ENCODE data around the gene BMP7. TPM values are rescaled to one million over a fixed set of nuclear protein-coding genes. Genes with fewer than 3 reads are reported as not detected.

Gene BMP7
- total and polyA plus RNA-seq, 7 donors, result 0.03 TPM; not detected in 5

DNA sequence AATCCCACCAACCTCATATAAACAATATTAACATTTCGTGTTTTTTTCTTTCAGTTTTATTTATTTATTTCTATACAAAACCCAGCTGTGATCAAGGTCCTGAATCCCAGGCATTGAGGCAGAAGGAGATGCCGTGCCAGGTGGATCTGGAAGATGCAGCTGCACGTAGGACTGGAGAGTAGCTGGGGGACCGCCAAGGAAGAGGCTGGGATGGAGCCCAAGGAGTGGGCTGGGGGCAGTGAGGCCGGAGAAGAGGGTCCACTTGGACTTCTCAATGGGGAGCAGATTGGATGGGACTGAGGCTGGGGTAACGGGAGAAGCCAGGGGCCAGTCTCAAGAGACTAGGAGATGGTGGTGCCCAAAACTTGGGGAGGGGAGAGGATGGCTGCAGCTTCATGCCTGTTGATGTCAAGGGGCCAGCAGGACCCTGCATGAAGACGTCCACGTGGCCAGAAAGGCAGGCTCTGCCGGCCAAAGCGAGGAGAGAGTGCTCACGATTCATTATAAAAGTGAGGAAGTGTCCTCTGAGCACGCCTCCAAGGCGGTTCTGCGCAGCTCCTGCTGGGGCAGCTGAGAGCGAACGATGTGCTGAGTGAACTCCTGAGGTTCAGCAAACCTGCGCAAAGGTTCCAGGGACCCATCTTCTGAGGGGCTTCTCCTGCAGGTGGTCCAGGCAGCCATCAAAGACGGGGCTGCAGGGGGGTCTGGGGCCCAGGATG is 110.3 kb downstream of the BMP7 start:
- Histone ChIP-seq H3K9me3 (no peaks in the 10 kb centered on the region), H3K4me3 (no peak overlapping the region), H3K4me1 (no peaks in the 10 kb centered on the region), H3K36me3 (ENCODE audit: insufficient read depth in 1 of 2, low read depth in 1 of 2) (no peaks in the 10 kb centered on the region), H3K27me3 (ENCODE audit: insufficient read depth in 3 of 3, low read length in 2 of 3) (peaks cover 0 to 3% (median 0%) of the 10 kb centered on the region in 3 donors), H3K27ac (no peak overlapping the region)
- ATAC-seq, result no peak
- DNase-seq, result no peak
- intact Hi-C loops (cut with DNase I), result no loop called here
- TF ChIP-seq, protein P1, sequence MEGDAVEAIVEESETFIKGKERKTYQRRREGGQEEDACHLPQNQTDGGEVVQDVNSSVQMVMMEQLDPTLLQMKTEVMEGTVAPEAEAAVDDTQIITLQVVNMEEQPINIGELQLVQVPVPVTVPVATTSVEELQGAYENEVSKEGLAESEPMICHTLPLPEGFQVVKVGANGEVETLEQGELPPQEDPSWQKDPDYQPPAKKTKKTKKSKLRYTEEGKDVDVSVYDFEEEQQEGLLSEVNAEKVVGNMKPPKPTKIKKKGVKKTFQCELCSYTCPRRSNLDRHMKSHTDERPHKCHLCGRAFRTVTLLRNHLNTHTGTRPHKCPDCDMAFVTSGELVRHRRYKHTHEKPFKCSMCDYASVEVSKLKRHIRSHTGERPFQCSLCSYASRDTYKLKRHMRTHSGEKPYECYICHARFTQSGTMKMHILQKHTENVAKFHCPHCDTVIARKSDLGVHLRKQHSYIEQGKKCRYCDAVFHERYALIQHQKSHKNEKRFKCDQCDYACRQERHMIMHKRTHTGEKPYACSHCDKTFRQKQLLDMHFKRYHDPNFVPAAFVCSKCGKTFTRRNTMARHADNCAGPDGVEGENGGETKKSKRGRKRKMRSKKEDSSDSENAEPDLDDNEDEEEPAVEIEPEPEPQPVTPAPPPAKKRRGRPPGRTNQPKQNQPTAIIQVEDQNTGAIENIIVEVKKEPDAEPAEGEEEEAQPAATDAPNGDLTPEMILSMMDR (IDR thresholded peaks at IDR 0.05), result no peak
- WGBS, 3 donors, result 78 to 86% (median 83%) methylated on average over 18 of the region's 18 CpGs

DNA sequence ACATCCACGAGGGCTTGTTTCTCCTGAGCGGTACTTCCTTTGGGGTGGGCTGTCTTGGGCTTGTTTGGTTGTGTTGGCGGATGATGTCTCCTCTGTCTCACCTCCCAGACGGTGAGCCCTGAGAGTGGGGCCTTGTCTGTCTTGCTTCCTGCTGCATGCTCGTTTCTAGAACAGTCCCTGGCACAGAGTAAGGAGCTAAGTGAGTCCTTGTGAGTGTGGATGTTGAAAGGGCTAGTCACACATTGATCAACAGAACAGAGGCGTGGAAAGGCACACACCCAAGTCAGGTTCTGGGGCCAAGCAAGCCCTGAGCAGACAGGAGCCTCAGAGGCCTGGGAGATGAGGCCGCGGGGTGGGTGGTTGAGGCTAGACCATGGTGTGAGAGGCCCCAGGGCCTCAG is 111.0 kb downstream of the BMP7 start:
- Histone ChIP-seq H3K4me1 (no peaks in the 10 kb centered on the region), H3K27ac (no peak overlapping the region), H3K4me3 (no peak overlapping the region), H3K27me3 (ENCODE audit: insufficient read depth in 3 of 3, low read length in 2 of 3) (peaks cover 0 to 3% (median 0%) of the 10 kb centered on the region in 3 donors), H3K9me3 (no peaks in the 10 kb centered on the region), H3K36me3 (ENCODE audit: insufficient read depth in 1 of 2, low read depth in 1 of 2) (no peaks in the 10 kb centered on the region)
- TF ChIP-seq, protein P1 (IDR thresholded peaks at IDR 0.05), result no peak
- intact Hi-C loops (cut with DNase I), result no loop called here
- 74 to 84% (median 80%) methylated on average over 8 of the region's 8 CpGs for WGBS, 3 donors
- ATAC-seq (no peak), DNase-seq (no peak)

DNA sequence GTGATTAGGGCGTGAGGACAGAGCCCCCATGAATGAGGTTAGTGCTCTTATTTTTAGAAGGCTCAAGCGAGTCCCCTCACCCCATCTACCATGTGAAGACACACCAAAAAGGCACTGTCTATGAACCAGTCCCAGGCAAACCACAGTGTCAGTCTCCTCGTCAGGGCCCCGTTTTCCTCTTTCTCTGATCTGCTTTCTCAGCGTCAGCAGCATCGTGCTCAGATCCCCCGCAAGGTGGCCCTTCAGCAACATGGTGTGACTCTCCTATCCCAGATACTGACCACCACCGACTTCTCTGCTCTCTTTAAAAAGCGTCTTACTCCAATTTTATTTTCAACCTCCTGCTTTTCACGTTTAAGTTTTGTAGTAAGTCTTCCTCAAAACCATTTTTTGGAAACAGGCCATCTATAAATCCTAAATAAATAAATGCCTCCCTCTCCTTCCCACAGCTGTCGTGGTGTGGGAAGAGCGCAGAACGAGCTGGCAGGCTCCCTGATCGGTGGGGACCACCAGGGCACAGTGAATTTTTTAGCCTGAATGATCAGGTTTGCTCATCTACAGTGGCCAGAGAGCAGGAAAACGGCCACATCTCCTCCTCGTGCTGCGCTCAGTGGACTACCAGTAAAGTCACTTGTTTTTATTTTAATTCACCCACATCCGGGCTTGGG is 113.1 kb downstream of the BMP7 start:
- no peaks in the 10 kb centered on the region for H3K4me1 ChIP-seq
- peaks cover under 1 to 8% (median 4%) of the 10 kb centered on the region in 3 donors for H3K27me3 ChIP-seq (ENCODE audit: insufficient read depth in 3 of 3, low read length in 2 of 3)
- H3K27ac ChIP-seq, result no peak overlapping the region
- intact Hi-C loops (cut with DNase I), result no loop called here
- no peaks in the 10 kb centered on the region for H3K36me3 ChIP-seq (ENCODE audit: insufficient read depth in 1 of 2, low read depth in 1 of 2)
- ATAC-seq (no peak), DNase-seq (no peak)
- WGBS, 3 donors, result 57 to 60% (median 58%) methylated on average over 18 of the region's 18 CpGs
- TF ChIP-seq, protein P1 (IDR thresholded peaks at IDR 0.05), result no peak
- no peaks in the 10 kb centered on the region for H3K9me3 ChIP-seq
- no peak overlapping the region for H3K4me3 ChIP-seq

DNA sequence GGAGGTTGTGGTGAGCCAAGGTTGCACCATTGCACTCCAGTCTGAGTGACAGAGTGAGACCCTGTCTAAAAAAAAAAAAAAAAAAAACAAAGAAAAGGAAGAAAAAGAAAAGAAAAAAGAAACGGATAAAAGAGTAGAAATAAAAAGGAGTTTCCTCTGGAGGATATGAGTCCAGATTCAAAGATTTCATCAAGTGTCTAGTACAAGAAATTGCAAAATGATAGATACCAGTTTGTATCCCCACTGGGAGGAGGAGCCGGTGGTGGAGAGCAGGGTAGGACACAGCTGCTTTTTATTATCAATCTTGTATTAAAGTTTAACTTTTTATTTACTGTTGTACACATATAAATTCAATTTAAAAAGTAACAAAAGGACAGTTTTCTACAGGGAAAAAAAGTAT is 113.9 kb downstream of the BMP7 start:
- TF ChIP-seq, protein P1 (IDR thresholded peaks at IDR 0.05), result no peak
- no peak overlapping the region for H3K27ac ChIP-seq
- no peaks in the 10 kb centered on the region for H3K36me3 ChIP-seq (ENCODE audit: insufficient read depth in 1 of 2, low read depth in 1 of 2)
- no peak overlapping the region for H3K4me3 ChIP-seq
- H3K4me1 ChIP-seq, result no peaks in the 10 kb centered on the region
- peaks cover 0 to 8% (median 4%) of the 10 kb centered on the region in 3 donors for H3K27me3 ChIP-seq (ENCODE audit: insufficient read depth in 3 of 3, low read length in 2 of 3)
- 63 to 69% (median 64%) methylated on average over 2 of the region's 2 CpGs for WGBS, 3 donors
- ATAC-seq (no peak), DNase-seq (no peak)
- no peaks in the 10 kb centered on the region for H3K9me3 ChIP-seq
- intact Hi-C loops (cut with DNase I), result no loop called here
